ENCODE data around the gene USP32.
"Not testable (repeated sequence)": the region's sequence is repeated elsewhere in the genome, so short reads cannot be mapped to it uniquely, and the experiment has no call there.

USP32 gene

DNA sequence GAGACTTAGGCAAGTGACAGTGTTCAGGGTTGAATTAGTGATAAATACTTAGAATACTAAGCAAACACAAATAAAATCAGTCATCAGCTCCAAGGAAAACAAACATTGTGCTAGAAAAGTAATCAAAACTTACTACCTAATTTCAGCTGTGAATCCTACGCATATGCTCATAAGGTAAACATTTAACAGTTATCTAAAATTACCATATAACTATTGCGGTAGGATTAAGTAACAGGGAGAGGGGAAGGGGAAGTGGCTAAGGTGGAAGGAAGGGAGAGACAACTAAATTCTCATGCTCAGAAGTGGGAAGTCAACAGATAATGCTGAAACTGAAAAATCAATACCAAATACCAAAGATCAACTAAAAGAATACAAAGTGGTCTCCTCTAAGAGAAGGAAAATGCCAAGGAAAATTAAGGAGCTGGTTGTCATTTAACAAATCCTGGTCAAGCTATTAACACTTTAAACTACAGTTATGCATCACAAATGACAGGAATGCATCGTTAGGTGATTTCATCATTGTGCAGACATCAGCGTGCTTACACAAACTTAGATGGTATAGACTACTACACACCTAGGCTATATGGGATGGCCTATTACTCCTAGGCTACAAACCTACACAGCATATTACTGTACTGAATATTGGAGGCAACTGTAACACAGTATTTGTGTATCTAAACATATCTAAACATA, 20.0 kb downstream of the USP32 start:
- DNase-seq = no peak

DNA sequence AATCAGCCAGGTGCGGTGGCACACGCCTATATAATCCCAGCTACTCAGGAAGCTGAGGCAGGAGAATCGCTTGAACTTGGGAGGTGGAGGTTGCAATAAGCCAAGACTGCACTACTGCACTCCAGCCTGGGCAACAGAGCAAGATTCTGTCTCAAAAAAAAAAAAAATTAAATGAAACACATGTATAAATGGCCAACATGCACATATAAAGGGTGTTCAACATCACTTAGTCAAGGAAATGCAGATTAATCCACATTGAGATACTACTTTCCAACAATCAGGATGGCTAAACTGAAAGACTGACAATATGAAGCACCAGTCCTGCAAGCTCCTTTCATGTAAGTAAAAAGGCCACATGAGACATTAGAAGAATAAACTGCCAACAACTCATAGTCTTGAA, 20.5 kb downstream of the USP32 start:
- no peak for DNase-seq

DNA sequence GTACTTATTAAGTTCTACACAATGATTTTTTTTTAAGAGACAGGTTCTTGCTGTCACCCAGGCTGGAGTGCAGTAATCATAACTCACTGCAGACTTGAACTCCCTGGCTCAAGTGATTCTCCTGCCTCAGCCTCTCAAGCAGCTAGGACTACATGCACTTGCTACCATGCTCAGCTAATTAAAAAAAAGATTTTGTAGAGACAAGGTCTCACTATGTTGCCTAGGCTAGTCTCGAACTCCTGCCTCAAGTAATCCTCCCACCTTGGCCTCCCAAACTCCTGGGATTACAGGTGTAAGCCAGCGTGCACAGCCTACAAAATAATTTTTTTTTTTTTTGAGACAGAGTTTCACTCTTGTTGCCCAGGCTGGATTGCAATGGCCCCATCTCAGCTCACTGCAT, 22.2 kb downstream of the USP32 start:
- no peak for DNase-seq

DNA sequence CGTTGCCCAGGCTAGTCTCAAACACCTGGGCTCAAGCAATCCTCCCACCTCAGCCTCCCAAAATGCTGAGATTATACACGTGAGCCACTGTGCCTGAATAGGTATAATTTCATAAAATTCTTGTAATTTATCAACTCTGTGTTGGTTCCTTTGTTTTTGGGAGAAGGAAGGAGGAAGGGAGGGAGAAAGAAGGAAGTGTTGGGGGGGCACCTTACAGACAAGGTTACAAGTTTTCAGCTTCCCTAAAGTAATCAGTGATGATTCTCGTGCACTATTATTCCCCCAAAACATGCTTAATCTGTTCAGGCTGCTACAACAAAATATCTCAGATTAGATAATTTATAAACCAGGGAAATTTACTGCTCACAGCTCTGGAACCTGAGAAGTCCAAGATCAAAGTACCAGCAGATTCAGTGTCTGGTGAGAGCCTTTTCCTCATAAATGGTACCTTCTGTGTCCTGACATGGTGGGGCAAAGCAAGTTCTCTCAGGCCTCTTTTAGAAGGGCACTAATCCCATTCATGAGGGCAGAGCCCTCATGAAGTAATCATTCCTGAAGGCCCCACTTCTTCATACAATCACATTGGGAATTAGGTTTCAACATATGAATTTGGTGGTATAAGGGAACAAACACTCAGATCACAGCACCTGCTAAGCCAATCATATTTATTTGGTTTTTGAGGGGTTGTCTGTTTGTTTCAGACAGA, 28.1 kb downstream of the USP32 start:
- no peak for DNase-seq

DNA sequence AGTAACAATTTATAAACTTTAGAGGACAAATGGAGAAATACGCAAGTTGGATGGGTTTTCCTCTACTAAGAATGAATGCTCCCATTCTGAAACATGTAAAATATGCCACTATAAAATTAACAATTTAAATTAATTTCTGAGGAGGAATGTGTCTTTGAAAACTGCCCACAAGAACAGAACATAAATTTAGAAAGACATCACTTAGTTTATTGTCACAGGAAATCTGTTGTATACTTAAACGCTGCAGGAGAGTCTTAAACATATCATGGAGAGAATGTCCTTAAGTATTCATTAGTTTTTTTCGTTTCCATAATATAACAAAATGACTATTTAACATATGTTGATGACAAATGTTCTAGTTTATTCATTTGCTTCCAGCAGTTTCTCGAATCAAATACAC, 29.6 kb downstream of the USP32 start:
- no peak for DNase-seq

DNA sequence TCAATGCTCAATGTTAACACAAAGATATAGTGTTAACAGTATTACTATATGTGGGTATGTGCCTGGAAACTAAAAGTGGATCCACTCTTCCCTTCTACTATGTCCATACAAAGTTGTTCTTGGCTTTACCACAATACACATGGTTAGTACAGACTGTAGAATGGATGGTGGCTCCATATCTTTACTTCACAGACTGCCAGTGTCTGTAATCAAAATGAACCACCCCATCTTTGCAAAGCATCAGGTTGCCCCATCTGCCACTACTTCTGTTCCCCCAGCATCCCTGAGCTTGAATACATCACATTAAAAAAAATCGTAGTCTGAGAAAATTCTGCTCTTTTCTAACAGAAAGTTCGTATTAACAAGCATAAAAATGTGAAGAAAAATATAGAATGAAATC, 30.0 kb downstream of the USP32 start:
- no peak for DNase-seq

DNA sequence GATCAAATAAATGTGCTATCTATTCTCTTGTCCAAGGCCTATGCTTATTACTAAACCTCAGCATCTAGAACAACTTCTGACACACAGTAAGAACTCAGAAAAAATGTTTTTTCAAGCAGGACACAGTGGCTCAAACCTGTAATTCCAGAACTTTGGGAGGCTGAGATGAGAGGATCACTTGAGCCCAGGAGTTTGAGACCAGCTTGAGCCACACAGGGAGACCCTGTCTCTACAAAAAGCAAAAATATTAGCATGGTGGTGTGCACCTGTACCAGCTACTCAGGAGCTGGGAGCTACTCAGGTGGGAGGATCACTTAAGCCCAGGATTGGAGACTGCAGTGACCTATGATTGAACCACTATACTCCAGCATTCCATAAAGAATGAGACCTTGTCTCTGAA, 32.5 kb downstream of the USP32 start:
- DNase-seq = no peak

DNA sequence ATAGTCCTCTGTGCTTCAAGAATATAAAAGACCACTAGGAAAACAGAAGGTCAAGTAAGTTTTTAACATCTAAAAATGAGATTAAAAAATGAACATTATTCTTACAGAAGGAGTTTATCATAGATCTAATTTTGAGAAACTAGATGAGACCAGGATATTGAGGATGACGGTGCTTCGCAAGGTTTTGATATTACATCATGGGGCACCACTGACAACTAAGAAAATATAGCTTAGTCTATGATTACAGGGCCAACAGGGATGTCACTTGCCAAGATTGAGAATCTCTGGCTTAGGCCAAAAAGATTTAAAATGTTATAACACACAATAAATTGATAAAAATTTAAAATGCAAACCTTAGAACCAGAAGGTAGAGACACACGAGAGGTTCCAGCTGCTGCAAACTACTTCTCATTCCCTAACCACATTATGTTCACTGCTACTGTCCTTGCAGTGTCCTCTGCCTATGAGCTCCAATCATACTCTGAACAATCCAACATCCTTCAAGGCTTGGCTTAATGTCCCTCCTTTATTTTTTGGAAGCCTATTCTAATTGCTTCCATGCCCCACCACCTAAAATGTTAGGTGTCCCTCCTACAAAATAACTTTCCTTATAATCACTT, 33.2 kb downstream of the USP32 start:
- no peak for DNase-seq

DNA sequence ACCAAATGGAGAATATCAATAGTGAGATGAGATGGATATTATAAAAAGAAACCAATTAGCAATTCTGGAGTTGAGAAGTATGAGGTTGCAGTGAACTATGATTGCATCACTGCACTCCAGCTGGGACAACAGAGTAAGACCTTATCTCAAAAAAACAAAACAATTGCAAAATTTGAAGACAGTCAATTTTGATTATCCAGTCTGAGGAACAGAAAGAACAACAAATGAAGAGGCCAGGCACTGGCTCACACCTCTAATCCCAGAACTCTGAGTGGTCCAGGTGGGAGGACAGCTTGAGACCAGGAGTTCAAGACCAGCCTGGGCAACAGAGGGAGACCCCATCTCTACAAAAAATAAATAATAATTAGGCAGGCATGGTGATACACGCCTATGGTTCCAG, 35.0 kb downstream of the USP32 start:
- DNase-seq = no peak

DNA sequence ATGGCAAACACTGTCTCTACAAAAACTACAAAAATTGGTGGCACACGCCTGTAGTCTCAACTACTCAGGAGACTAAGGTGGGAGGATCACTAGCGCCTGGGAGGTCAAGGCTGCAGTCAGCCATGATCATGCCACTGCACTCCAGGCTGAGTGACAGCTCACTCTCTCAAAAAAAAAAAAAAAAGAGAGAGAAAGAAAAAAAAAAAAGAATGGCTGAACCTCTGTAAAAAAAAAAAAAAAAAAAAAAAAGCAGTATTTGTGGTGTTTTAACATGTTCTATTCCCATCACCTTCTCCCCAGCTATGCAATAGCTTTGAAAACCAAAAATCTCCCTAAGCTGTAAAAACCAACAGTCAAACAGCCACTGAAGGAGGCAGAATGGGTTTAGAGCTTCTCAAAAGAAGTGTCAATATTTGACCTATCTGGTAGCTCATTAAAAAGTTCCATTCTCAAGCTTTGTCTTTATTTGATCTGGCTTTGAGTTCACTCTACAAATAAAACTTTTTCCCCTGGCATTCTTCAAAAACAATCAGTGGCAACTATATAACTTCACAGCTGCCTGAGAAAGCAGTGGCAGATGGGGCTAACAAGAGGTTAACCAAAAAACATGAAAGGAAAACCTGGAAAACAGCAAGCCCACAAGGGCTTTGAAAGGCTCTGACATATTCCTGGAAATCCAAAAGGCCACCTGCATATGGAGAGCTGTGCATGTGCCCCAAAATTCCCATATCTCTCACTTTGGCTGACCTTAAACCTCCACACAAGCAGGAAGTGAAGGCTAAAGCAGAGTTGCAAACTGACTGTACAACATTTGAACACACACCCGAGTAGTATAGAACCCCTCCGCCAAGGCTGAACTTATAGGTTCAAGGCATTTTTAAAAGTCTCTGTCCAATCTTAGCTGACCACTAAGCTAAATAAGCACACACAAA, 36.0 kb downstream of the USP32 start:
- DNase-seq = no peak

DNA sequence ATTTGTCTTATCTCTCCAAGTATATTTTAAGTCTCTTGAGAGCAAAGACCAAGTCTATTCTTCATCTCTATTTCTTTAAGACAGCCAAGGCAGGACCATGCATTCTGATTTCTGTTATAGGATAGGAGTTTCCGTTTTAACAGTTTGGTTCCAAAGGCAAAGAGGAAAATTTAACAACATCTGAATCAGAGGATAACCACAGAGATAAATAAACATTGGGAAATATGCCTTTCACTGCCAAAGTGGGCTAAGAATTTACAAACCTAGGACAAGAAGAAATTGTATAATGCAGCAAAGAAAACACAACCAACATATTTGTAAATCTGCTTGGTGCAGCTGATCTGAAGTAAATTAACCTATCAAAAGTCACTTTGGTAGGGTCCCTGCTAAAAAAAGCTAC, 37.7 kb downstream of the USP32 start:
- no peak for DNase-seq

DNA sequence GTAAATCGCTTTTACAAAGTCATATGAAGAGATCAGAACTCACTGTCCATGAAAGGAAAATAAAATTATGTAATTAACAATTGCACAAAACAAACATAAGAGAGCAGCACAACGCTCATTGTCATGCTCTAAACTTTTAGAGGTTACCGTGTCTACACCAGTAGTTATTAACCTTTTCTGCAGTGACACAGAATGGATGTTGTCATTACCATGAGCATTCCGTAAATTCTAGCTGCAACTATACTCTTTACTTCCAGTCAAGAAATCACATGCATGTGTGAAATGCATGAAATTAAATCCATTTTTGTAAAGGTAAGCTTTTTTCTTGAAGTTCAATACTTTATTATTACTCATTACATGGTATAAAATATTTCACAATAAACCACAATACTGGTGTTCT, 38.2 kb downstream of the USP32 start:
- no peak for DNase-seq

DNA sequence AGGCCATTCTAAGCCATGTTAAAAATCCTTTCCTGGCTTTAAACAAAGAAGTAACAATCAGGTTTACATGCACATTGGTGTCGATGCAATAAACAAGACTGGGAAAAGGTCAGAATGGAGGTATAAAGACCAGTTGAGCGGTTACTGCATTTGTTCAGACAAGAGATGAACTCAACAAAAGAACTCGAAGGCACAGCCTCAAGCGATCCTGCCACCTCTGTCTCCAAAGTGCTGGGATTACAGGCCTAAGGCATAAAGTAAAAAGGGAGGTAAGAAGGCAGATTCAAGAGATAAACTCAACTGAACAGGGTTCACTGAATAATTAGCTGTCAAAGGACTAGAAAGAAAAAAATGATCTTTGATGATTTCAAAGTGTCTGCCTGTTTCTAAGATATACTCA, 39.4 kb downstream of the USP32 start:
- no peak for DNase-seq

DNA sequence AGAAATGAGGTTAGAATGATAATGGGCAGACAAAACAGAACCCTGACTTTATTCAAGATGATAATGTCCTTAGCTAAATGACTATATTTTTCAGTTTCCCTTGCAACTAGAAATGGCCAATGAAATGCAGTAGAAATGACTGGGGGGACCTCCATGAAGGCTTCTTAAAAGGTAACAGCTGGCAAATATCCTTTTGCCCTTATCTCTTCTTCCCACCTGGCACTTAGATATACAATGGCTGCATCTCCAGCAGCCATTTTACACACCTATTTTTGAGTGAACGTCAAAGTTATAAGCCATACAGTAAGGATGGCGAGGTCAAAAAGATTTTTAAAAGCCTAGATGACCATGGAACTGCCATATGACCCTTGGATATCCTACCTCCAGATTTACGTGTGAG, 39.9 kb downstream of the USP32 start:
- DNase-seq = no peak

DNA sequence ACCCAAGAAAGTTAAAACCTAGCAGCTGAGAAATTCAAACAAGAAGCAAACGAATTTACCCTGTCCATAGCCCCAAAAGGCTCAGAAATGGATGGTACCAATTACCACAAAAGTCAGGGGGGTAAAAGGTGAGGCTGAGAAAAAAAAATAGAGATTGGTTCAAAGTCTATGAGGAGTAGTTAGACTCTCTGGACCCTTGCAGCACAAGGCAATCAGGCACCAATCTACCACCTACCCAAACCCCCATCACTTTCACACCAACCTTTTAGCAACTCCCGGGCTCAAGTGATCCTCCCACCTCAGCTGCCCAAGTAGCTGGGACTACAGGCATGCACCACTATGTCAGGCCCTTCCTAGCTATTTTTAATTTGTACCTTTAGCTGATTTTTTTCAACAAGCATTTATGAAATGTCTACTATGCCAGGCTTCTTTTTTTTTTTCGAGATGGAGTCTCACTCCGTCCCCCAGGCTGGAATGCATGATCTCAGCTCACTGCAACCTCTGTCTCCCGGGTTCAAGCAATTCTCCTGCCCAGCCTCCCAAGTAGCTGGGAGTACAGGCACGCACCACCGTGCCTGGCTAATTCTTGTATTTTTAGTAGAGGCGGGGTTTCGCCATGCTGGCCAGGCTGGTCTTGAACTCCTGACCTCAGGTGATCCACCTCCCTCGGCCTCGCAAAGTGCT, 40.8 kb downstream of the USP32 start:
- DNase-seq = no peak

DNA sequence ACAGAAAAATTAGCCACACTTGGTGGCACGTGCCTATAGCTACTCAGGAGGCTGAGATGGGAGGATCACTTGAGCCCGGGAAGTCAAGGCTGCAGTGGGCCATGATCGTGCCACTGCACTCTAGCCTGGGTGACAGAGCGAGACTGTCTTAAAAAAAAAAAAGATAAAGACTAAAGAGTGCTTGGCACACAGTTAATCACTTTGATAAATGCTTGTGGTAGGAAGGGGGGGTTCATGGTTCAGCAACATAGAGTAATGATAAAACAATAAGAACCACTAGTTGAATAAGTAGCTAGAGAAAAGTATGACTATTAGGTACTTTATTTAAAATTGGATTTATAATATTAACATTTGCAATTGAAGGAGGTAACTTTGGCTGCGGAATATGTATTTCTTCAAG, 43.3 kb downstream of the USP32 start:
- DNase-seq = no peak

DNA sequence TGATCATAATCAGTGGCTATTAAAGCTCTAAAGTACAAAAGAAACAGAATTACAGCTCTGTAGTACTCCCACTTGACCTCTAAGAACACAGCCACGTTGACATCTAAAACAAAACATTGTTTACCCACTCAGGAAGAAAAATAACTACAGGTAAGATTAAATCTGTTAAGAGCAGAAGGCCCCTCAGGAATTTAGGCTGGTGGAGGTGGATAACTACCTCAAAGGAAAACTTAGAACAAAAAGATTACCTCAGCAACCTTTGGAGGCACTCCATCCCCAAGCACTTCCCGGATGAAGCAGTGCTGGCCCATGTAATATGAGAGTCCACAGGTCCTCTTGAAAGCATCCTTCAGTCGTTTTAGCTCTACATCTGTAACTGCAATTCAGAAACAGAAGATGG, 46.7 kb downstream of the USP32 start:
- DNase-seq = no peak

DNA sequence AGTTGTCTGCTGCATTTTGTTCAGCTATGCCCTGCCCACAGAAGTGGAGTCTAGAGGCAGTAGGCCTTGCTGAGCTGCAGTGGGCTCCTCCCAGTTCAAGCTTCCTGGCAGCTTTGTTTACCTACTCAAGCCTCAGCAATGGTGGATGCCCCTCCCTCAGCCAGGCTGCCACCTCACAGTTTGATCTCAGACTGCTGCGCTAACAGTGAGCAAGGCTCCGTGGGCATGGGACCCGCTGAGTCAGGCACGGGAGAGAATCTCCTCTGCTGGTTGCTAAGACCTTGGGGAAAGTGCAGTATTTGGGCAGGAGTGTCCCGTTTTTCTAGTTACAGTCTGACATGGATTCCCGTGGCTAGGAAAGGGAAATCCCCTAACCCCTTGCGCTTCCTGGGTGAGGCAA, 49.4 kb downstream of the USP32 start:
- DNase-seq = not testable (repeated sequence)

DNA sequence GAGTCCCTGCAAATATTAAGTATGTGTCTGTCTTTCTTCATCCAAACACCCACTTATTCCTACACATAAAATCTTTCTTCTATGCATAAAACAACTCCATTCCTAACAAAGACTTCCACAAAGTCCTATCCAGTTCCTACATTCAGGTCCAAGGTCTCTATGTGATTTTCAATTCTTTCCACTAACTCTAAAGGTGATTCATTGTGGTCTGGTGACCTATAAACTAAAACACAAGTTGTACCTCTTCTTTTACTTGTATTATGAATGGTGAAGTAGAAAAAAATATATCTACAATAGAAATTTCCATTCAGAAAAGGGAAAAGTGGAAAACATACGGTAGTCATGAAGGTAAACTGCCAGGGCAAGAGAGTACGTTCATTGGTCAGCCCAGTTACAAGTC, 56.6 kb downstream of the USP32 start:
- DNase-seq = no peak

DNA sequence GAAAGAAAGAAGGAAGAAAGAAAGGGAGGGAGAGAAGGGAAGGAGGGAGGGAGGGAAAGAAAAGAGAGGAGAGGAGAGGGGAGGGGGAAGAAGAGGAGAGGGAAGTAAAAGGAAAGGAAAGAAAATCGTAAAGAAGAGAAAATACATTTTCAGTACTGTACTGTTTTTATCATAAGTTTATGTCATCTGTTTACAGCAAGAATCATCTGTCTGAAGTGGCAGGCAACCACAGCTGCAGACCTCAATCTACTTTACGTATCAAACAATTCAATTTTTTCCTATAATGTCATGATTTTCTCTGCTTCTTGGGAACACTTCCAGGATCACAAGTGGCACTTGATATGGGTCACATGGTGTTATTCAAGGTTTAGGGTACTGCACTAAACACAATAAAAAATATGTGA, 58.3 kb downstream of the USP32 start:
- no peak for DNase-seq

DNA sequence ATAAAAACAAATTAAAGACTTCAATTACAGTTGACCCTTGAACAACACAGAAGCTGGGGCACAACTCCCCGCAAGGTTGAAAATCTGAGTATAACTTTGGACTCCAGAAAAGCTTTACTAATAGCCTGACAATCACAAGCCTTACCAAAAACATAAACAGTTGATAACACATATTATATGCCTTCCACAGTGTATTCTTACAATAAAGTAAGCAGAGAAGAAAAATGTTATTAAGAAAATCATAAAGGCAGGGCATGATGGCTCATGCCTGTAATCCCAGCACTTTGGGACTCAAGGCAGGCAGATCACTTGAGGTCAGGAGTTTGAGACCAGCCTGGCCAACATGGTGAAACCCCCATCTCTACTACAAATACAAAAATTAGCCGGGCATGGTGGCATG, 58.9 kb downstream of the USP32 start:
- not testable (repeated sequence) for DNase-seq

DNA sequence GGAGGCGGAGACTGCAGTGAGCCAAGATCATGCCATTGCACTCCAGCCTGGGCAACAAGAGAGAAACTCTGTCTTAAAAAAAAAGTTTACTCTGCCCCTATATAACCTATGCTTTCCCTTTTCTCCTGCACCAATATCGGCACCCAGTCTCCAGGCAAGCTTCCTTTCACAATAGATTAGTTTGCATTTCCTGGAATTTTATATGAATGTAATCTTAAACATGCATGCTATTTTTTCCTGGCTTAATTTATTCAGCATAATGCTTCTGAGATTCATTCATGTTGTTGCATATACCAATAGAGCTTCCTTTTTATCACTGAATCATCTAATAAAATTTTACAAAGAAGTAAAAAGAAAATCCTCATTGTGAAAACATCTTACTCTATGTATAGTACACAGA, 59.4 kb downstream of the USP32 start:
- no peak for DNase-seq

DNA sequence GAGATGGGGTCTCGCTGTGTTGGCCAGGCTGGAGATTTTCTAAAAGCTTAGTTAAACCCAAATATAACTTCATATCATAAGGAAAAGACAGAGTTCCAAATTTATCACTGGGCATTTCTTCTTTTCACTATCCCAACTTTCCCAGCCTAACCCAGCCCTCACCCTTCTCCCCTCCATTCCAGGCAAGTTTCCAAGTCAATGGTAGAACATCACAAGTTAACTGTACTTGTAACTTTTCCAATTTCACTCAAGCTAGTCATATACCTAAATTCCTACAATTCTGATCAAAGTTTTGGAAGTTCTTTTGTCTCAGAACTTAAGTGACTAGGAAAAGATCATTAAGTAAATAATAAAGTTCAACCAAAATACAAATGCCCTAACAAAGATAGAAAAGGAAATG, 61.2 kb downstream of the USP32 start:
- DNase-seq = no peak

Data from activated effector memory CD4-positive, alpha-beta T cell treated with anti-CD3 and anti-CD28 coated beads, Interleukin-2, amount 50 U/mL, for 16 hours (primary cell).